HepG2 (cell line): Measurements from ENCODE around the gene TRIM44. TPM values are rescaled to one million over a fixed set of nuclear protein-coding genes. Genes with fewer than 3 reads are reported as not detected.
"Not testable (repeated sequence)": the region's sequence is repeated elsewhere in the genome, so short reads cannot be mapped to it uniquely, and the experiment has no call there.

Experiments used
- ATAC-seq: fragments of 200-7000 bp; cut with Tn5 transposase; 3 replicates; pipeline ENCODE4 v1.9.1; 2020; ENCODE audit warnings: mild to moderate bottlenecking, moderate library complexity
- BruUV-seq: library from RNA; stranded (reverse); fragments of 400-500 nt; replicated peaks from 2 replicates; lab custom pipeline; 2021; lab: Mats Ljungman, UMichigan
- CTCF ChIA-PET: fragments of 300-600 bp; formaldehyde crosslinking; extraction: SDS; loops from one replicate; lab custom pipeline; 2021; ENCODE audit warnings: low total read pairs, inconsistent platforms, low intra/inter-chr PET ratio; lab: Yijun Ruan, JAX
- POLR2A ChIA-PET: fragments of 350-600 bp; sonication (Branson Sonifier 250); formaldehyde crosslinking; loops from one replicate; lab custom pipeline; 2020; ENCODE audit warnings: antibody characterized with exemption, inconsistent platforms; lab: Yijun Ruan, JAX
- DNase-seq: peaks from one replicate; pipeline ENCODE4 v3.0.0-alpha.2; 2015; ENCODE audit warnings: low spot score
- FAIRE-seq: peaks from 3 replicates; lab custom pipeline; 2011; peaks lifted over from hg19 to GRCh38; lab: Jason Lieb, UNC
- H2AFZ ChIP-seq: one replicate; pipeline ENCODE4 v1.6.1; 2011; ENCODE audit warnings: low read length, inconsistent platforms
- H3K27ac ChIP-seq: fragments of 300-600 bp; 3 replicates; pipeline ENCODE4 v1.8.0; 2011; ENCODE audit warnings: mixed run types, mild to moderate bottlenecking, mixed read lengths, low read length, inconsistent platforms; ENCODE audit not compliant: insufficient read depth; ENCODE audit errors: extremely low read length
- H3K27me3 ChIP-seq, 2 experiments: fragments of 200-600 bp in 1 of 2; 2 replicates in 1 of 2; 3 replicates in 1 of 2; pipeline versions ENCODE4 v1.6.0 to v1.8.0; 2011; ENCODE audit warnings: low read length in 2 of 2, mild to moderate bottlenecking in 2 of 2, moderate library complexity in 2 of 2, inconsistent platforms in 1 of 2; ENCODE audit not compliant: insufficient read depth in 2 of 2, control insufficient read depth in 1 of 2
- H3K36me3 ChIP-seq, 2 experiments: fragments of 200-600 bp in 1 of 2; replicated peaks in 1 of 2; 2 replicates in 1 of 2; 3 replicates in 1 of 2; pipeline versions ENCODE4 v1.5.1 to v1.8.0; 2011; ENCODE audit warnings: low read length in 2 of 2, inconsistent platforms in 1 of 2; ENCODE audit not compliant: insufficient read depth in 2 of 2, control insufficient read depth in 1 of 2
- H3K4me1 ChIP-seq: 2 replicates; pipeline ENCODE4 v1.5.1; 2012; ENCODE audit warnings: low read length, inconsistent platforms; ENCODE audit not compliant: insufficient read depth
- H3K4me2 ChIP-seq: 2 replicates; pipeline ENCODE4 v1.6.0; 2011; ENCODE audit warnings: low read depth, low read length, inconsistent platforms
- H3K4me3 ChIP-seq, 3 experiments: fragments of 200-600 bp in 1 of 3; sonication (generic), shearing (Covaris generic) in 1 of 3; replicated peaks in 1 of 3; 2 replicates each; pipeline ENCODE4 v1.5.1; 2011 to 2016; ENCODE audit warnings: low read length in 3 of 3, inconsistent platforms in 2 of 3, low read depth in 2 of 3, mild to moderate bottlenecking in 2 of 3, control low read depth in 1 of 3, mixed read lengths in 1 of 3; ENCODE audit not compliant: insufficient read depth in 1 of 3
- H3K79me2 ChIP-seq: one replicate; pipeline ENCODE4 v1.6.1; 2011; ENCODE audit warnings: low read length, inconsistent platforms; ENCODE audit not compliant: insufficient read depth
- H3K9ac ChIP-seq: 2 replicates; pipeline ENCODE4 v1.6.0; 2011; ENCODE audit warnings: mild to moderate bottlenecking, low read depth, low read length, inconsistent platforms; ENCODE audit not compliant: insufficient read depth
- H3K9me3 ChIP-seq: 2 replicates; pipeline ENCODE4 v1.5.1; 2012; ENCODE audit warnings: mild to moderate bottlenecking, low read length
- H4K20me1 ChIP-seq: 2 replicates; pipeline ENCODE4 v1.6.0; 2011; ENCODE audit warnings: inconsistent platforms, mild to moderate bottlenecking, low read length, moderate library complexity; ENCODE audit not compliant: insufficient read depth
- RBM22 ChIP-seq: fragments of 200-400 bp; formaldehyde crosslinking; optimal IDR thresholded peaks from 2 replicates; pipeline ENCODE3; 2017; ENCODE audit warnings: mild to moderate bottlenecking, low read length, moderate library complexity
- ZNF563 ChIP-seq: sonication (generic); formaldehyde crosslinking; IDR thresholded peaks from 2 replicates; pipeline ENCODE4 v1.8.0; 2022; ENCODE audit warnings: mild to moderate bottlenecking, moderate library complexity, missing genetic modification reagents
- WGBS: methylation state at CpG from one replicate; pipeline ENCODE4 v1.1.6; 2017; ENCODE audit warnings: low lambda C conversion rate; 5-methylcytosine and 5-hydroxymethylcytosine counted together
- in situ Hi-C: cut with HindIII; loops from 2 replicates; pipeline ENCODE4 v1.10.0; 2017; ENCODE audit warnings: low pct_unique_long_range_greater_than_20kb; ENCODE audit not compliant: extremely low pct_ligation_motif_present
- intact Hi-C: fragments of 100-400 bp; cut with micrococcal nuclease; formaldehyde crosslinking; loops from one replicate; pipeline ENCODE4 v1.10.0; 2022; ENCODE audit not compliant: unreplicated experiment
- polyA plus RNA-seq, 8 experiments: library from polyadenylated mRNA; depleted of rRNA in 3 of 8; stranded (reverse) in 7 of 8; unstranded in 1 of 8; fragments of >200 nt; fragmentation: Illumina TruSeq in 4 of 8; extraction: Trizol in 4 of 8; gene quantifications; 2 replicates each; pipeline versions ENCODE4 v1.2.1 to v1.2.3, GENCODE V29; 2011 to 2016; ENCODE audit warnings: low read depth in 4 of 8, missing spikeins in 1 of 8, mixed read lengths in 1 of 8; ENCODE audit not compliant: insufficient read depth in 1 of 8
- total RNA-seq, 5 experiments: library from RNA; depleted of rRNA; stranded (reverse); fragments of >200 nt; fragmentation: Illumina TruSeq; extraction: Trizol; gene quantifications; 2 replicates each; pipeline ENCODE4 v1.2.3, GENCODE V29; 2016; ENCODE audit warnings: low read depth in 1 of 5
- TF ChIP-seq, protein P1 (sequence below): sonication (generic); formaldehyde crosslinking; conservative IDR thresholded peaks from 2 replicates; pipeline ENCODE4 v1.8.0; 2022; ENCODE audit warnings: low read depth, missing genetic modification reagents
- TF ChIP-seq, protein P2 (sequence below): sonication (generic); formaldehyde crosslinking; IDR thresholded peaks from 2 replicates; pipeline ENCODE4 v1.8.0; 2022; ENCODE audit warnings: mild to moderate bottlenecking, missing genetic modification reagents, borderline replicate concordance
- TF ChIP-seq, protein P3 (sequence below): sonication (generic); formaldehyde crosslinking; IDR thresholded peaks from 2 replicates; pipeline ENCODE4 v1.4.0; 2020; ENCODE audit warnings: missing genetic modification reagents
- TF ChIP-seq, protein P4 (sequence below): sonication (generic); formaldehyde crosslinking; IDR thresholded peaks from 2 replicates; pipeline ENCODE4 v1.5.0; 2020; ENCODE audit warnings: missing genetic modification reagents

TRIM44 gene
- total and polyA plus RNA-seq, 2 of the 13 experiments (the other 11 are each of a cell fraction or from before 2014, with no cell fraction given) = 22.7 to 50.3 TPM

- TF ChIP-seq, protein P1, sequence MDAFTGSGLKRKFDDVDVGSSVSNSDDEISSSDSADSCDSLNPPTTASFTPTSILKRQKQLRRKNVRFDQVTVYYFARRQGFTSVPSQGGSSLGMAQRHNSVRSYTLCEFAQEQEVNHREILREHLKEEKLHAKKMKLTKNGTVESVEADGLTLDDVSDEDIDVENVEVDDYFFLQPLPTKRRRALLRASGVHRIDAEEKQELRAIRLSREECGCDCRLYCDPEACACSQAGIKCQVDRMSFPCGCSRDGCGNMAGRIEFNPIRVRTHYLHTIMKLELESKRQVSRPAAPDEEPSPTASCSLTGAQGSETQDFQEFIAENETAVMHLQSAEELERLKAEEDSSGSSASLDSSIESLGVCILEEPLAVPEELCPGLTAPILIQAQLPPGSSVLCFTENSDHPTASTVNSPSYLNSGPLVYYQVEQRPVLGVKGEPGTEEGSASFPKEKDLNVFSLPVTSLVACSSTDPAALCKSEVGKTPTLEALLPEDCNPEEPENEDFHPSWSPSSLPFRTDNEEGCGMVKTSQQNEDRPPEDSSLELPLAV (CRISPR knock-in tag) = no peak
- TF ChIP-seq, protein P2, sequence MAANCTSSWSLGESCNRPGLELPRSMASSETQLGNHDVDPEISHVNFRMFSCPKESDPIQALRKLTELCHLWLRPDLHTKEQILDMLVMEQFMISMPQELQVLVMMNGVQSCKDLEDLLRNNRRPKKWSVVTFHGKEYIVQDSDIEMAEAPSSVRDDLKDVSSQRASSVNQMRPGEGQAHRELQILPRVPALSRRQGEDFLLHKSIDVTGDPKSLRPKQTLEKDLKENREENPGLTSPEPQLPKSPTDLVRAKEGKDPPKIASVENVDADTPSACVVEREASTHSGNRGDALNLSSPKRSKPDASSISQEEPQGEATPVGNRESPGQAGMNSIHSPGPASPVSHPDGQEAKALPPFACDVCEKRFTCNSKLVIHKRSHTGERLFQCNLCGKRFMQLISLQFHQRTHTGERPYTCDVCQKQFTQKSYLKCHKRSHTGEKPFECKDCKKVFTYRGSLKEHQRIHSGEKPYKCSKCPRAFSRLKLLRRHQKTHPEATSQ (CRISPR knock-in tag) = no peak
- TF ChIP-seq RBM22 (no peak), ZNF563 (CRISPR knock-in tag) (no peak)
- TF ChIP-seq, protein P3, sequence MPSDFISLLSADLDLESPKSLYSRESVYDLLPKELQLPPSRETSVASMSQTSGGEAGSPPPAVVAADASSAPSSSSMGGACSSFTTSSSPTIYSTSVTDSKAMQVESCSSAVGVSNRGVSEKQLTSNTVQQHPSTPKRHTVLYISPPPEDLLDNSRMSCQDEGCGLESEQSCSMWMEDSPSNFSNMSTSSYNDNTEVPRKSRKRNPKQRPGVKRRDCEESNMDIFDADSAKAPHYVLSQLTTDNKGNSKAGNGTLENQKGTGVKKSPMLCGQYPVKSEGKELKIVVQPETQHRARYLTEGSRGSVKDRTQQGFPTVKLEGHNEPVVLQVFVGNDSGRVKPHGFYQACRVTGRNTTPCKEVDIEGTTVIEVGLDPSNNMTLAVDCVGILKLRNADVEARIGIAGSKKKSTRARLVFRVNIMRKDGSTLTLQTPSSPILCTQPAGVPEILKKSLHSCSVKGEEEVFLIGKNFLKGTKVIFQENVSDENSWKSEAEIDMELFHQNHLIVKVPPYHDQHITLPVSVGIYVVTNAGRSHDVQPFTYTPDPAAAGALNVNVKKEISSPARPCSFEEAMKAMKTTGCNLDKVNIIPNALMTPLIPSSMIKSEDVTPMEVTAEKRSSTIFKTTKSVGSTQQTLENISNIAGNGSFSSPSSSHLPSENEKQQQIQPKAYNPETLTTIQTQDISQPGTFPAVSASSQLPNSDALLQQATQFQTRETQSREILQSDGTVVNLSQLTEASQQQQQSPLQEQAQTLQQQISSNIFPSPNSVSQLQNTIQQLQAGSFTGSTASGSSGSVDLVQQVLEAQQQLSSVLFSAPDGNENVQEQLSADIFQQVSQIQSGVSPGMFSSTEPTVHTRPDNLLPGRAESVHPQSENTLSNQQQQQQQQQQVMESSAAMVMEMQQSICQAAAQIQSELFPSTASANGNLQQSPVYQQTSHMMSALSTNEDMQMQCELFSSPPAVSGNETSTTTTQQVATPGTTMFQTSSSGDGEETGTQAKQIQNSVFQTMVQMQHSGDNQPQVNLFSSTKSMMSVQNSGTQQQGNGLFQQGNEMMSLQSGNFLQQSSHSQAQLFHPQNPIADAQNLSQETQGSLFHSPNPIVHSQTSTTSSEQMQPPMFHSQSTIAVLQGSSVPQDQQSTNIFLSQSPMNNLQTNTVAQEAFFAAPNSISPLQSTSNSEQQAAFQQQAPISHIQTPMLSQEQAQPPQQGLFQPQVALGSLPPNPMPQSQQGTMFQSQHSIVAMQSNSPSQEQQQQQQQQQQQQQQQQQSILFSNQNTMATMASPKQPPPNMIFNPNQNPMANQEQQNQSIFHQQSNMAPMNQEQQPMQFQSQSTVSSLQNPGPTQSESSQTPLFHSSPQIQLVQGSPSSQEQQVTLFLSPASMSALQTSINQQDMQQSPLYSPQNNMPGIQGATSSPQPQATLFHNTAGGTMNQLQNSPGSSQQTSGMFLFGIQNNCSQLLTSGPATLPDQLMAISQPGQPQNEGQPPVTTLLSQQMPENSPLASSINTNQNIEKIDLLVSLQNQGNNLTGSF (CRISPR knock-in tag) = no peak
- TF ChIP-seq, protein P4, sequence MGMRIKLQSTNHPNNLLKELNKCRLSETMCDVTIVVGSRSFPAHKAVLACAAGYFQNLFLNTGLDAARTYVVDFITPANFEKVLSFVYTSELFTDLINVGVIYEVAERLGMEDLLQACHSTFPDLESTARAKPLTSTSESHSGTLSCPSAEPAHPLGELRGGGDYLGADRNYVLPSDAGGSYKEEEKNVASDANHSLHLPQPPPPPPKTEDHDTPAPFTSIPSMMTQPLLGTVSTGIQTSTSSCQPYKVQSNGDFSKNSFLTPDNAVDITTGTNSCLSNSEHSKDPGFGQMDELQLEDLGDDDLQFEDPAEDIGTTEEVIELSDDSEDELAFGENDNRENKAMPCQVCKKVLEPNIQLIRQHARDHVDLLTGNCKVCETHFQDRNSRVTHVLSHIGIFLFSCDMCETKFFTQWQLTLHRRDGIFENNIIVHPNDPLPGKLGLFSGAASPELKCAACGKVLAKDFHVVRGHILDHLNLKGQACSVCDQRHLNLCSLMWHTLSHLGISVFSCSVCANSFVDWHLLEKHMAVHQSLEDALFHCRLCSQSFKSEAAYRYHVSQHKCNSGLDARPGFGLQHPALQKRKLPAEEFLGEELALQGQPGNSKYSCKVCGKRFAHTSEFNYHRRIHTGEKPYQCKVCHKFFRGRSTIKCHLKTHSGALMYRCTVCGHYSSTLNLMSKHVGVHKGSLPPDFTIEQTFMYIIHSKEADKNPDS (CRISPR knock-in tag) = no peak
Measured at GRCh38 chr11:35651263-35651662, 11.3 kb upstream of the TRIM44 start (continued).

DNA sequence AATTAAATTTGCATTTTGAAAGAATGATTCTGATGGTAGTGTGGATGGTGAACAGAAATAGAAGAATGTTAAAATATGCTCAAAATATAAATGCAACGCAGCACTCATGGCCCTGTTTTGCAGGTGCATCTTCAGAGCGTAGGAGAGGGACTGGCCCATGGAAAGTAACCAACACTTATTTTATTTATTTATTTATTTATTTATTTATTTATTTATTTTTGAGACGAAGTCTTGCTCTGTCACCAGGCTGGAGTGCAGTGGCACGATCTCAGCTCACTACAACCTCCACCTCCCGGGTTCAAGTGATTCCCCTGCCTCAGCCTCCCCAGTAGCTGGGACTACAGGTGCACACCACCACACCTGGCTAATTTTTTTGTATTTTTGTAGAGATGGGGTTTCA is 9.8 kb upstream of the TRIM44 start:
- H3K9me3 ChIP-seq, DNase-seq, H3K36me3 ChIP-seq, H2AFZ ChIP-seq, H4K20me1 ChIP-seq, H3K79me2 ChIP-seq, H3K4me3 ChIP-seq, BruUV-seq, FAIRE-seq, ATAC-seq, intact Hi-C loops, CTCF ChIA-PET, H3K9ac ChIP-seq, in situ Hi-C loops, POLR2A ChIA-PET, H3K27ac ChIP-seq, H3K4me1 ChIP-seq, H3K4me2 ChIP-seq: not testable (repeated sequence)
- 24% methylated on average over 5 of the region's 5 CpGs for WGBS
- H3K27me3 ChIP-seq = peaks cover 1 to 24% of the 10 kb centered on the region in 2 experiments; a peak in 3 of 5 replicates
